ENCODE measurements around the gene COQ10B. TPM values are rescaled to one million over a fixed set of nuclear protein-coding genes. Genes with fewer than 3 reads are reported as not detected.

Gene COQ10B
- total and polyA plus RNA-seq, 2 of the 4 experiments (the other 2 are of a cell fraction): 9.5 to 28.7 TPM

DNA sequence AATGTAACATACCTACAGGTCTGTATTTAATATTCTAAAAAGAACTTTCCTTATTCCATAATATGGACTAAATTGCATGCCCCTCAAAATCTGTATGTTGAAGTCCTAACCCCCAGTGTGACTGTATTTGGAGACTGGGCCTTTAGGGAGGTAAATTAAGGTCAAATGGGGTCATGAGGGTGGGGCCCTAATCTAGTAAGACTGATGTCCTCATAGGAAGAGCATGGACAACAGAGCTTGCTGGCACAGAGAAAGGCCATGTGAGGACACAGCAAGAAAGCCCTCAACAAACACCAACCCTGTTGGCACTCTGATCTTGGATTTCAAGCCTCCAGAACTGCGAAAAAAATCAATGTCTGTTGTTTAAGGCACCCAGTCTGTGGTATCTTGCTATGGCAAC, 37.1 kb upstream of the COQ10B start:
- WGBS, 2 experiments (ENCODE audit: extremely low coverage in 2 of 2, insufficient read length in 1 of 2): no CpG with 5 or more reads among the region's 1 CpG
- Histone ChIP-seq H3K36me3 (ENCODE audit: control insufficient read depth, insufficient read depth, low read length) (peaks cover 59% of the 10 kb centered on the region), H3K27me3 (ENCODE audit: control insufficient read depth, insufficient read depth, low read length) (no peaks in the 10 kb centered on the region), H3K4me3 (ENCODE audit: insufficient read depth, low read depth, low read length) (no peak overlapping the region), H4K5ac (ENCODE audit: low read depth, low read length) (no peak overlapping the region; the same call in 1 of the 2 replicates), H4K20me1 (ENCODE audit: insufficient read depth, low read length) (peaks cover 9% of the 10 kb centered on the region; the same call in 1 of the 2 replicates), H3K56ac (ENCODE audit: extremely low read depth, insufficient read depth, low read length) (no peak overlapping the region), H3K9me1 (ENCODE audit: insufficient read depth, low read length) (no peaks in the 10 kb centered on the region), H3K9me3 (ENCODE audit: control insufficient read depth, insufficient read depth, low read length) (no peaks in the 10 kb centered on the region), H2BK5ac (ENCODE audit: low read depth, low read length, poor library complexity, severe bottlenecking) (no peak overlapping the region), H2BK120ac (ENCODE audit: low read depth, low read length) (no peak overlapping the region), H2AFZ (replicated peaks; ENCODE audit: low read length, poor library complexity) (no peak overlapping the region), H3K18ac (ENCODE audit: low read depth, low read length) (no peak overlapping the region), H3K23ac (ENCODE audit: low read depth, low read length) (no peak overlapping the region), H2AK5ac (ENCODE audit: low read depth, low read length) (no peak overlapping the region), H3K4me1 (ENCODE audit: control insufficient read depth, insufficient read depth, low read length) (no peaks in the 10 kb centered on the region; the same call in 1 of the 2 replicates), H4K91ac (ENCODE audit: insufficient read depth, low read depth, low read length) (no peak overlapping the region), H4K8ac (ENCODE audit: low read depth in 2 of 2, low read length in 2 of 2) (no peak overlapping the region), H3K4ac (ENCODE audit: low read depth, low read length) (no peak overlapping the region), H3K79me1 (ENCODE audit: low read depth in 1 of 2, low read length in 2 of 2) (peaks cover 17 to 34% of the 10 kb centered on the region in 2 experiments), H3K9ac (ENCODE audit: low read depth, low read length) (no peak overlapping the region), H2BK20ac (ENCODE audit: low read depth, low read length) (no peak overlapping the region), H3K14ac (replicated peaks; ENCODE audit: low read depth, low read length) (no peak overlapping the region), H3K4me2 (ENCODE audit: low read depth, low read length) (no peak overlapping the region), H2BK15ac (ENCODE audit: low read depth, low read length) (no peak overlapping the region), H3K27ac (ENCODE audit: insufficient read depth, low read length) (no peak overlapping the region), H2AK9ac (replicated peaks; ENCODE audit: low read depth, low read length, poor library complexity) (no peak overlapping the region)
- BruUV-seq (replicated peaks): no TSS peak
- DNase-seq (no peak), ATAC-seq (ENCODE audit: low read depth) (no peak)
- ChIA-PET POLR2A (ENCODE audit: unreplicated experiment) (no interaction called here), CTCF (no interaction called here)
- intact Hi-C loops (cut with micrococcal nuclease): loop anchor here (5.0 kb wide), 1 partner anchor 61 kb away; no protein-coding TSS in a partner anchor
- in situ Hi-C loops (cut with MboI; ENCODE audit: low sequenced_read_pairs): loop anchor here (5.0 kb wide), 1 partner anchor 81 kb away; the partner anchor contains the start of gene HSPD1
- dilution Hi-C loops (cut with HindIII; ENCODE audit: low sequenced_read_pairs, unreplicated experiment): no loop called here
- no peak for TF ChIP-seq NFE2L2 (IDR thresholded peaks at IDR 0.05; ENCODE audit: low read depth, low read length)
- TF ChIP-seq, protein P1, sequence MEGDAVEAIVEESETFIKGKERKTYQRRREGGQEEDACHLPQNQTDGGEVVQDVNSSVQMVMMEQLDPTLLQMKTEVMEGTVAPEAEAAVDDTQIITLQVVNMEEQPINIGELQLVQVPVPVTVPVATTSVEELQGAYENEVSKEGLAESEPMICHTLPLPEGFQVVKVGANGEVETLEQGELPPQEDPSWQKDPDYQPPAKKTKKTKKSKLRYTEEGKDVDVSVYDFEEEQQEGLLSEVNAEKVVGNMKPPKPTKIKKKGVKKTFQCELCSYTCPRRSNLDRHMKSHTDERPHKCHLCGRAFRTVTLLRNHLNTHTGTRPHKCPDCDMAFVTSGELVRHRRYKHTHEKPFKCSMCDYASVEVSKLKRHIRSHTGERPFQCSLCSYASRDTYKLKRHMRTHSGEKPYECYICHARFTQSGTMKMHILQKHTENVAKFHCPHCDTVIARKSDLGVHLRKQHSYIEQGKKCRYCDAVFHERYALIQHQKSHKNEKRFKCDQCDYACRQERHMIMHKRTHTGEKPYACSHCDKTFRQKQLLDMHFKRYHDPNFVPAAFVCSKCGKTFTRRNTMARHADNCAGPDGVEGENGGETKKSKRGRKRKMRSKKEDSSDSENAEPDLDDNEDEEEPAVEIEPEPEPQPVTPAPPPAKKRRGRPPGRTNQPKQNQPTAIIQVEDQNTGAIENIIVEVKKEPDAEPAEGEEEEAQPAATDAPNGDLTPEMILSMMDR (conservative IDR thresholded peaks at IDR 0.05; ENCODE audit: low read depth, low read length): no peak
- TF ChIP-seq CEBPB (IDR thresholded peaks at IDR 0.05; ENCODE audit: low read depth, low read length): no peak
- no peak for TF ChIP-seq SMC3 (IDR thresholded peaks at IDR 0.05; ENCODE audit: low read depth, low read length)
- TF ChIP-seq RFX5 (IDR thresholded peaks at IDR 0.05; ENCODE audit: low read depth, low read length): no peak
- no peak for TF ChIP-seq RCOR1 (IDR thresholded peaks at IDR 0.05; ENCODE audit: insufficient replicate concordance, low read length)

Data from IMR-90 (cell line).